Breast epithelium (tissue), 3 donors: ENCODE data around the gene CCDC71.

Experiments
- CTCF ChIP-seq, 3 donors: fragments of 450-650 bp; IDR thresholded peaks; one replicate each; pipeline ENCODE4 v1.5.1; 2016 to 2017; ENCODE audit warnings: antibody characterized with exemption in 3 of 3, mild to moderate bottlenecking in 3 of 3, moderate library complexity in 3 of 3
- POLR2A ChIP-seq: fragments of 450-650 bp; IDR thresholded peaks from one replicate; pipeline ENCODE4 v1.6.1; 2016; ENCODE audit warnings: antibody characterized with exemption, mild to moderate bottlenecking, moderate library complexity

GRCh38 chr3:49183873-49184272 lies 17.7 kb upstream of the CCDC71 start:
- TF ChIP-seq CTCF (IDR thresholded peaks at IDR 0.05) (no peak), POLR2A (no peak)
